Measurements from ENCODE around the gene CDV3.

Gene CDV3

GRCh38 chr3:133570139-133570936 lies 3.1 kb upstream of the CDV3 start:
- no peak for DNase-seq

- no peak for DNase-seq
Observed at GRCh38 chr3:133570937-133571320, 2.6 kb upstream of the CDV3 start.

DNA sequence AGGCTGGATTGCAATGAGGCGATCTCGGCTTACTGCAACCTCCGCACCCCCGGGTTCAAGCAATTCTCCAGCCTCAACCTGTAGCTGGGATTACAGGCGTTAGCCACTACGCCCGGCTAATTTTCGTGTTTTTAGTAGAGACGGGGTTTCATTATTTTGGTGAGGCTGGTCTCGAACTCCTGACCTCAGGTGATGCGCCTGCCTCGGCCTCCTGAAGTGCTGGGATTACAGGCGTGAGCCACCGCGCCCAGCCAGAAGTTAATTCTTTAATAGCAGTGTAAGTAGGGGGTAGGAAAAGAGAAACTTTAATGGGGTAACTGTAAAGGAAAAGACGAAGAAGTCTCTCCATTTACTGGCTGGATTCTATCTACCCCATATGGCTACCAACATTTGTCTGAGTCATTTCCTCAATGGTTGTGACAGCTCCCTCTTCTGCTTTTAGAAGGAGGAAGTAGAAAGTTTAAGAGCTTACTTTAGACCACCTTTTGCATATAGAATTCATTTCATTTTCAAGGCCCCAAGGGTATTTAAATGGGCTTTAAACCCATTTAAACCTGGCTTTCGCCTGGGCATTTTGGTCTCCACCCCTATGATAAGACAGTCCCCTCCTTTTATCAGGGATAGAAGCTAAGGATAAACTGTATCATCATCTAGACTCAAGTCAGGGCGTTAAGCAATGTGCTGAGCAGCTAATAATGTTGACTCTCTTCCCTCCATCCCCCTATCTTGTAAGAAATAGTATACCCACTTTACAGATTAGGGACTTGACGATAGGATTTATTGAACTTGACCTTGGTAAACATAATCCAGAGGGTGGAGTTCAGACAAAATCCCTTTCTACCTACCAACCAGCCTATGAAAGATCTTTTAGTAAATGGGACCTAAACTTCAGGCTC lies 1.1 kb upstream of the CDV3 start:
- no peak for DNase-seq

GRCh38 chr3:133573054-133573628 lies 345 bp upstream of the CDV3 start:
- DNase-seq = no peak

GRCh38 chr3:133574260-133574881 lies 885 bp downstream of the CDV3 start:
- no peak for DNase-seq

DNA sequence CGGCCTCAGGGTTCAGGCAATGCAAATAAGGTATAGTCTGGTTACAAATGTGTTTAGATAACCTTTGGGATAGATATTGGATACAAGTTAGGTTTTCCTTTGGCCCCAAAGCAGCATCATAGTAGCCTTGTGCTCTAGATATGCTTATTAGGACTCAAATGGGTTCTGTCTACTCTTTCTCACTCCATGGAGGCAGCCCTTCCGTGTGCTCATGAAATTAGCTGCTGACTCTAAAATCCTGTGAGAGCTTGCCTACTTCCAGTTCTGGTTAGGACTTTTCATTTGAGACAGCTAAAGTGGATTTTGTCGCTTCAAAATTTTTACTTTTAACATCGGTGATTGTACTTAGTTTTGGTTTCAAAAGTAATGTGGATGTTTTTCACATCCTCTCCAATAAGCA lies 1.6 kb downstream of the CDV3 start:
- DNase-seq = no peak

GRCh38 chr3:133576169-133576568 lies 2.7 kb downstream of the CDV3 start:
- no peak for DNase-seq

DNA sequence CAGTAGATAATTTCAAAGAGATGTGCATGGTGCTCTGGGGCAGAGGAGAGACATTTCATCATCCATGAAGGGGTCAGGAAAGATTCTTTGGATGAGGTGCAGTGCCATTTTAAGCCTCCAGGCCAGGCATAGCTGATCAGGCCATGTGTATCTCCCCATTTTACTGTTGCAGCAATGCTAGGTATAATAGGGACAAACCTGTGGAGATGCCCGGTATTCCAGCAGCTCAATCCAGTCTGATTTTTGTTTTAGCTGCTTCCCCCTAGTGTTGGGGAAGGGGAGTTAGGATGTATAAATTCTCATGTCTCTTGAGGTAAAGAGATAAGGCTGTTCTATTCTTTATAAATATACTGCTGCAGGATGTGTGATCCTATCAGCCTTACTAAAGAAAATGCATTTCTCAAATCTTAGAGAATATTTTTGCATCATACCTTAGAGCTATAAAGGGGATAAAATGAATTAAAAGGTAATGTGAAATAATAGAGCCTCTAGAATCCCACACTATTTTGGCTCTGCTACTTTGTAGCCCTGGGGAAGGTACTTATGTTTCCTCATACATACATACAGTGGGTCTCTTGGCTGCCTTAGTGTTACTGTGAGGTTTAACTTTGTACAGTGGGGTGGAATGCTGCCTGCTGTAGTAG lies 5.2 kb downstream of the CDV3 start:
- DNase-seq = no peak

DNA sequence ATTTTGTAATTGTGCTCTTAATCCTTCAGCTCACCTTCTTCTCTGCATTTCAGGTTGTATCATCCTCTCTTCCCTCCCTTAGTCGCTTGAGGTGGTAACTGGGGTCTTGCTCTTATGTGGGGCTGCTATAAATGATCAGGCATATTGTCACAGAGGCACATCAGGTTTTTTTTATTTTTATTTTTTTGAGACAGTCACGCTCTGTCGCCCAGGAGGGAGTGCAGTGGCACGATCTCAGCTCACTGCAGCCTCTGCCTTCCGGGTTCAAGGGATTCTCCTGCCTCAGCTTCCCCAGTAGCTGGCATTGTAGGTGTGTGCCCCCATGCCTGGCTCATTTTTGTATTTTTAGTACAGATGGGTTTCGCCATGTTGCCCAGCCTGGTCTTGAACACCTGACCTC lies 9.9 kb downstream of the CDV3 start:
- no peak for DNase-seq

DNA sequence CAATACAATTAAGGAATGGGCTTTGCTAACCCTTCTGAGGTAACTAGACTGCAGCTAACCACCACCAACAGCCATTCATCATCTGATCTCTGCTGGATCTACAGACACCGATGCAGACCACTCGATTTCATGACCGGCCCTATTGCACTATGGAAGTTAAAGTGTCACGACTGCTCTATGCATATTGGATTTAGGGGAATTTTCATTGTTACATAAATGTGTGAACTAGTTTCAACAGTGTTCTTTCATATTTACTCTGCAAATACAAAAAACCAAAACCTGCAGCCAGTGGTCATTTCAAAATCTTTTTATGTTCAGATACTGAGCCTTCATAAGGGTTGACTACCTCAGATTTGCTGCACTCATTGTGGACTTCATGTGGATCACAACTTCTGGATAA lies 14.5 kb downstream of the CDV3 start:
- no peak for DNase-seq

DNA sequence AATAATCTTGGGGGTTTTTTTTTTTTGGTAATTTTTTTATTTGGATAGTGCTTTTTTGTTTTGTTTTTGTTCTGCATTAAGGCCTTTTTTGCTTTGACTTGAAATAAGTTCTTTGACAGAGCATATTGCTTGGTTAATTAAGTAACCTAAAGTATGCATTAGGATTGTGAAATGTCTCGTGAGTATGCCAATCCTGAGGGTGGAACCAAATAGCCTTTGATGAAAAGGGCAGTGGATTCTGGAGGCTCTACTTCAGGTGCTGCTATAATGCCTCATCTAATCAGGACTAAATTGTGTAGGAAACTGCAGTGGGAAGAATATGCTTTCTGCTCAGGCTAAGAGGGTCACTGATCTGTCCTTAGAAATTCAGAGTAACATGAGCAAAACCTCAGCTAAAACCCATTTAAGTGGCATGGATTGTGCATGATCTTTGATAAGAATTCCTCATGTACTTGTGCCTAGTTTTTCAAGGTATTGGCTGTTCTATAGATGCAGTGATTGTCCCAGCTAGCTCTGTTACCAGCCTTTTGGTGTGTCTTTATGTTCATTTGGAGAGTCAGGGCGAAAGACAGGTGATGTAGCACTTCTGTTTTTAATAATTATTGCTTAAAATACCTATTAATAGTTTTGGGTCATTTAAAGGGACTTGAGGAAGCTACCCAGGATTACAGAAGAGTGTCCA lies 15.4 kb downstream of the CDV3 start:
- no peak for DNase-seq

DNA sequence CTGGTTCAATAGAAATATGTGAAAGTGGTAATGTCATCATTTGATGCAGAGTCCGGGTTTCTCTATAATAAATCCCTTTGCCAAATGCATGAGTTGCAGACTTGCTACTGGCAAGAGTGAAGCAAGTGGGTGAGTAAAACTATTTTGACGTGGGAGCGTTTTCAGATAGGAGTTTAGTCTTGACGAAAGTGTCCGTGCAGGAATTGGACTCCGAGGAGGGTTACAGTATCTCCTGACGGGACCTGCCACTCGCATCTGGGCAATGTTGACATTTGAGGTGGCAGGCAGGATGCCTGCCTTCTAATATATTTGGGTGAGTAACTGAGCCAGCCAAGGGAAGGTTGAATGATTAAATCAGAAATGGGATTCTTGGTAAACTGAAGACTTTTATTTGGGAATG lies 16.0 kb downstream of the CDV3 start:
- no peak for DNase-seq

- no peak for DNase-seq
Observed at GRCh38 chr3:133591271-133591742, 17.8 kb downstream of the CDV3 start.

GRCh38 chr3:133592843-133593242 lies 19.4 kb downstream of the CDV3 start:
- DNase-seq = no peak

DNA sequence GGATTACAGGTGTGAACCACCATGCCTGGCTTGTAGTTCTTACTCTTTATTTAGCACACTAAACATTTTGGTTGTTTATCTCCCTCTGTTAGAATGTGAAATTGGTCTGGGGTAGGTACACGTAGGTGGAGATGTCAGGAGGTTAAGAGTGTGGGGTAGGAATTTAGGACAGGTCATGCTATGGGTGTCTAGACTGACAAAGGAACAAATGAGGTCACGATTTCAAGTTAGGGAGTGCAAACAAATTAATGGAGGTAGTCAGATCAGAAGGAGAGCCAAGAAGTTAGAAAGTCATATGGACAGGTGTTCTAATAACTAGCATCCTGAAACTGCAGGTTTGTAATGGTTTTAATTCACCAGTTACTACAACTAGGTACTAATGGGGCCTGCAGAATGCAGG lies 19.8 kb downstream of the CDV3 start:
- no peak for DNase-seq

GRCh38 chr3:133595341-133595740 lies 21.9 kb downstream of the CDV3 start:
- no peak for DNase-seq

DNA sequence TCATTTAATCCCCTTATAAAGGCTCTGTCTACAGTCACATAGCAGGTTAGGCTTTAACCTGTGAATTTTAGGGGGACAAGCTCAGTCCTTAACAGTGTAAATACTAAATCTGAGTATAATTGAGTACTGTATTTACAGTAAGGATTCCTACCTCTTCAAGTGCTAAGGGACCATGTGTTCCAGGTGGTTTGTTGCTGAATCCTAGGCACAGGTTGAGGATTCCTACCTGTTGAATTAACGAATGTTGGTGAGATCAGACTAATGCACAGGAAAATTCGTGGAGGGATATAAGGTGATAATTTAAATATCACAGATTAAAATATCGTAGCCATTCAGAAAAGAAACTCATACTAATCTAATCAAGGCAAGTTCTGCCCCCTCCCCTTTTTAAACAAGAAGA lies 24.9 kb downstream of the CDV3 start:
- no peak for DNase-seq

- DNase-seq = no peak
Observed at GRCh38 chr3:133599280-133599679, 25.8 kb downstream of the CDV3 start.

DNA sequence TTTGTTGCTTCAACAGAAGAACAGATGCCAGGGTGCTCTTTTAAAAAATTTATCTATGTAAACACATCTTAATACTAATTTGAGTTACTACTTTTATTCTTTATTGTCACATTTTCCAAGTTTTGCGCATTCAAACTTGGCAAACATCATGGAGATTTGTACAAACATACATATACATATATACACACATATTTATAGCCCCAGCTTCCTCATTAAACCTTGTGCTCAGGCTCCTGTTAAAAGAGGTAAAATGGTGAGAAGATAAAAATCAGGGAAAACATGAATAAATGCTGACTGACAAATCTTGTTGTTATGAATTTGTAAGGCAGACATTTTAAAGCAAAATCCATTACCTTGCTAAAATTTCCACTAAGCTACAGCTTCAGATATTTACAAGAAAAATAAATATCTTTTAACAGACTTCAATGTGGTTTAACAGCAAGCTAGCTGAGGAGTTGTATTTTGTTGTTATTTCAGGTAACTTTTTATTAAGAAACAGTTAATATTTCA lies 27.1 kb downstream of the CDV3 start:
- DNase-seq = no peak

GRCh38 chr3:133606342-133606741 lies 32.9 kb downstream of the CDV3 start:
- DNase-seq = no peak

DNA sequence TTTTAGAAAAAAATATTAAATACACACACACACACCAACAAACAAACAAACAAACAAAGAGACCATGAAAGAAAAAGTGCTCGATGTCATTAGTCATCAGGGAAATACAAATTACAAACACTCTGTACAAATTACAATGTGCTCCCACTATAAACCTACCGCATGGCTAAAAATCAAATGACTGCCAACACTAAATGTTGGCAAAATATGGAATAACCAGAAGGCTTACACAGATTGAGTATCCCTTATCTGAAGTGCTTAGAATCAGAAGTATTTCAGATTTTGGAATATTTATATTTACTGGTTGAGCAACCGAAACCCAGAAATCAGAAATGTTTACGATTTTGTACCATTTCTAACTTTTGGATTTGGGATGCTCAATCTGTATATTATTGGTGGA lies 33.4 kb downstream of the CDV3 start:
- no peak for DNase-seq

GRCh38 chr3:133607816-133608215 lies 34.3 kb downstream of the CDV3 start:
- DNase-seq = no peak

Data from NCI-H69 (cell line).